Keratinocyte (primary cell): ENCODE results near the gene CASZ1.

Source experiments
- EZH2 ChIP-seq: IDR thresholded peaks from one replicate; pipeline ENCODE4 v1.6.1; 2012; ENCODE audit warnings: inconsistent platforms, mild to moderate bottlenecking, low read length, moderate library complexity
- TF ChIP-seq, protein P1 (sequence below), 3 experiments: IDR thresholded peaks in 1 of 3; conservative IDR thresholded peaks in 1 of 3; optimal IDR thresholded peaks in 1 of 3; 2 replicates in 2 of 3; 3 replicates in 1 of 3; pipeline versions ENCODE3 to v1.5.1; 2011; ENCODE audit warnings: low read length in 3 of 3, mild to moderate bottlenecking in 3 of 3, moderate library complexity in 2 of 3, control low read depth in 1 of 3, inconsistent platforms in 1 of 3; ENCODE audit not compliant: insufficient read depth in 2 of 3; ENCODE audit errors: extremely low read depth in 1 of 3

DNA sequence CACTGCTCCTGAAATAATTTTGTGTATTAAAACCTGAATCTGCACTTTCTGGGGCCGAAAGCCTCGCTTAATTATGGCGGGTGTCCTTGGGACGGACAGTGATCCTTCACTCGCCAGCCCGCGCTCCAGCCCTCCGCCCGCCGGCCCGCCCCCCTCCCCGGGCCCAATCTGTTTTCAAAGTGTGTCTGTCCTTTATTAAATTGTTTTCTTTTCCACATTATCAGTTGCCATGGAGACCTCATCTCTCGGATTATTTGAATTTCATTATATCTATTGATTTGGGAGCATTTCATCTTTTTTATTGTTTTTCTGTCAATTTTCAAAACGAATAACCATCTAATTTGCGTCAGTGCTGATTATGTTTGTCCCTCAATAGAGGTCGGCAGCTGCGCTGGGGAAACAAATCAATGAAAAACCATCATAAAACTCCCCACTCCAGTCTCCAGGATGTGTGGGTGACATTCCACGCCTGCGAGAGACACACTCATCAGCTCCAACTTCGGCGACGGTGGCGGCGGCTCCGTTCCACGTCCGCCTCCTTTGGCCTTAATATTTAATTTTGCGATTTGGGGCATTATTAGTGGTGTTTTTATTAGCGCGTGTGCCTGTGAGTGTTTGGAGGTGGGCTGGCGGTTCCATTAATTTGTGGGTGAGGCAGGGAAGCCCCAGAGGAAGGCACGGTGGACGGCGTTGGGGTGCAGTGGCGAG, 123.9 kb downstream of the CASZ1 start:
- TF ChIP-seq, protein P1, sequence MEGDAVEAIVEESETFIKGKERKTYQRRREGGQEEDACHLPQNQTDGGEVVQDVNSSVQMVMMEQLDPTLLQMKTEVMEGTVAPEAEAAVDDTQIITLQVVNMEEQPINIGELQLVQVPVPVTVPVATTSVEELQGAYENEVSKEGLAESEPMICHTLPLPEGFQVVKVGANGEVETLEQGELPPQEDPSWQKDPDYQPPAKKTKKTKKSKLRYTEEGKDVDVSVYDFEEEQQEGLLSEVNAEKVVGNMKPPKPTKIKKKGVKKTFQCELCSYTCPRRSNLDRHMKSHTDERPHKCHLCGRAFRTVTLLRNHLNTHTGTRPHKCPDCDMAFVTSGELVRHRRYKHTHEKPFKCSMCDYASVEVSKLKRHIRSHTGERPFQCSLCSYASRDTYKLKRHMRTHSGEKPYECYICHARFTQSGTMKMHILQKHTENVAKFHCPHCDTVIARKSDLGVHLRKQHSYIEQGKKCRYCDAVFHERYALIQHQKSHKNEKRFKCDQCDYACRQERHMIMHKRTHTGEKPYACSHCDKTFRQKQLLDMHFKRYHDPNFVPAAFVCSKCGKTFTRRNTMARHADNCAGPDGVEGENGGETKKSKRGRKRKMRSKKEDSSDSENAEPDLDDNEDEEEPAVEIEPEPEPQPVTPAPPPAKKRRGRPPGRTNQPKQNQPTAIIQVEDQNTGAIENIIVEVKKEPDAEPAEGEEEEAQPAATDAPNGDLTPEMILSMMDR (optimal IDR thresholded peaks at IDR 0.05 in 1 of 3, IDR thresholded peaks at IDR 0.05 in 1 of 3, conservative IDR thresholded peaks at IDR 0.05 in 1 of 3; ENCODE audit: extremely low read depth in 1 of 3, insufficient read depth in 2 of 3, low read length in 3 of 3): no peak
- TF ChIP-seq EZH2: no peak
